ENCODE results near the gene PIK3C2G.

PIK3C2G gene

GRCh38 chr12:18421867-18422266 is 160.5 kb downstream of the PIK3C2G start:
- peak; percentile 24 for DNase-seq

DNA sequence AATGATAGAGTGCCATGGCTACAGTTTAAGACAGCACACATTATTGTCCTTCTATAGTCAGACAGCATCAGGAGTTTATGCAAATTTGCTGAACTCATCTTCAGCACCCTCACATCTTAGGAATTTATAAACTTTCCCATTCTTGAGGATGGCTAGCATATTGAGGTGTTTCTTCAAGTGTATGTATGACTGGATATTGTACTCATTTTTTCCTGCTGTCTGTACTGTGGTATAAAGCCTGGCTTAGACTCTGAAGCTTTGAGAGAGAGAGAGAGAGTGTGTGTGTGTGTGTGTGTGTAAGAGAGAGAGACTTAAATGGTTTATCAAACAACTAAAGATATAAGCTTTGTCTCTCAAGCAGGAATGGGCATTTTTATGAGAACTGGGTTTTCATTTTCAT is 161.6 kb downstream of the PIK3C2G start:
- peak; percentile 68 for DNase-seq

- DNase-seq: no peak
Observed at GRCh38 chr12:18424857-18425256, 163.5 kb downstream of the PIK3C2G start.

- no peak for DNase-seq
Observed at GRCh38 chr12:18427520-18427919, 166.2 kb downstream of the PIK3C2G start.

- no peak for DNase-seq
Observed at GRCh38 chr12:18428416-18428815, 167.1 kb downstream of the PIK3C2G start.

GRCh38 chr12:18429366-18429765 is 168.0 kb downstream of the PIK3C2G start:
- DNase-seq: no peak

GRCh38 chr12:18430425-18431048 is 169.2 kb downstream of the PIK3C2G start:
- peak; percentile 62 for DNase-seq

DNA sequence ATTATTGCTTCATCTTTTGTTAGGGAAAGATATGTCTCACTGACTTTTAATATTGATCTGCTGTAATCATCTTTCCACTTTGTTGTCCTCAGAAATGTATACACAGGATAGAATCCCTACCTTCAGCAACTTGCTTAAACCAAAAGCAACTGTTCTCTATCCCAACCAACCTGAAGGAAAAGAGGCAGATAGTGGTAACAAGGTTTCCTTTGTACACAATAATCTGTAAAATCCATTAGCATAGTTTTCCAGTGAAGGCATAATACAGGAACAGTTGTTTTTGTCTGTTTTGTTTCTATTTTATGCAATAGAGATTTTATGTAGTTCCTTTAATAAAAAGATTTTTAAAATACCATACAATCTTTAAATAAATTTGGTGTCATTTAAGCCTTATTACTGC is 170.5 kb downstream of the PIK3C2G start:
- DNase-seq: no peak

- no peak for DNase-seq
Observed at GRCh38 chr12:18432206-18432605, 170.9 kb downstream of the PIK3C2G start.

DNA sequence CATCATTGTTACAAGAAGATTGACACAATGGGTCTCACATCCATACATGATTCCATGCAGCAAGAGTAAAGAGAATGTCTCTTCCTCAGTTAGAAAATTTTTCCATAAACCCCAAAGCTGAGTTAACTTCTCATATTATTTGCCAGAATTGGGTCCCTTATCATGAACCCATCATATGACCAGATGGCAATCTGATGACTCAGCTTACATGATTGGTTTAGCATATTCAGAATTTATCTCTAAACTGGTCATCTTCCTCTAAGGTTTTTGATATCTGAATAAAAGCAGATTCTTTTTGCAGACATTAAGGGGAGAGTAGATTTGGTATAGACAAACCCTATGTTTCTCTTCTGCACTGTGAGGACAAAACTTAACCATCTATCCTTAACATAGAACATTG is 174.9 kb downstream of the PIK3C2G start:
- no peak for DNase-seq

DNA sequence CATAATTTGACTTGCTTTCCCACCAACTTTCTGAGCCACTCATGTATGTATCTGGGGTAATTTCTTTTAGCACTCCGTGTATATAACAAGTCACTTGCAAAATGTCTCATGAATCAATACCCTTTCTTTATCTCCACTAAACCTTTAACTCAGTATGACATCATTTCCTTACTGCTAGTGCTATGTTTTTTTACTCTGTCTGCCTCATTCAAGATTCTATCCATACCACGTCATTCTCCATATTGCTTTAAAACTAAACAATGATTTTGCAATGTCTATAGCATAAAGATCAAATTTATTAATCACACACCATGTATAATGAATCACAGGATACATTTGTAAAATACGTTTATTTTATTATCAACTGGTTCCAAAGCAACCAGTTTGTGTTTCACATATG is 178.2 kb downstream of the PIK3C2G start:
- peak; percentile 72 for DNase-seq

DNA sequence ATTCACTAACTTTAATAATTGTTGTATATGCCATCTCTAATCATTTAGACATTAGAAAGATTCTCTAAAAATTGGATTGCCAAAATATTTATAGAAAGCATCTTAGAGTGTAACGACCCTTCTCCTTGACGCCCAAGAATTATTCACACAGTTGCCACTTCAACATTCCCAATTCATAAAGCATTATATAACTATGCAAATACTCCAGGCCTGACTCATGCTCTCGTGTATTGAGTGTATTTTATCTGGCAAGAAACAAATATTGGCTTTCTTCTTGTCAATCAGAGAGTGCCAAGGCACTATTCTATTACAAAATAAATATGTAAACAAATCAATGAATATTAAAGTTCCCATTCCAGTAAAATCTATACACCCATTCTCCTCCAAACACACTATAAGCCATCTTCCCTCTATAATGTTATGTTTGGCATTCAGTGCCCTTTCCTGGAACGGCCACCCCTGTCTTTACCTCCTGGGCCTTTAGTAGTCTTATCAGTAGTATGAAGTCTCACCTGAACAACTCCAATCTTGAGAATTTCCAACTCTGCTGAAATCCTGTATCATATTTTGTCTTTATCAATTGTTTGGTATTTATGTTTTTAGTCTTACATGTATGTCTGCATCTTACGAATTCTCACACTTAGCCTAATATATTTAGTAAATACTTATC is 182.6 kb downstream of the PIK3C2G start:
- DNase-seq: peak; percentile 30

DNA sequence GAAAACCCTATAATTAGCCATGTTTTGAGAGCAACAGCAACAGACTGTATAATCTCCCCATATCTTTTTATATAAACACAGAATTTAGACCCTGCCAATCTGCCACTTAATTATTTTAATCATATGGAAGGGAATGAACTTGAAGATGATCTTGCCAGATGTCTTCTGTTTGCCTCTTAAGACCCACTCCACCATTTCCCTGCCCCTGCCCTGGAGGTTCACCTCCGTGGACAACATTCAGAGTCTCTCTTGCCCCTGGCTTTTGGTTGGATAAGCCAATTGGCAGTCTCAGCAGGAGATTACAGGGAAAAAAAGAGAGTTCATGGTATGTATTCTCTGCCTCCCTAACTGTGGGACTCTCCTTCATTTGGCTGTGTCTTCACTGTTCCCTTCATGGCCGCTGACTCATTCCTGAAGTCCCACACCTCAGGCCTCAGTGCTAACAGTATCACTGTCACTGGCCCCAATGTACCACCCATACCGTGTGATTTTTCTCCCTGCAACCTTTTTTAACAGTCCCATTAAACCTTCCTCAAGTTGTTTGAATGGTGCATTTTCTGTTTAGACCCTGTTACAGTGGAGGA is 184.8 kb downstream of the PIK3C2G start:
- no peak for DNase-seq

GRCh38 chr12:18454330-18454729 is 193.0 kb downstream of the PIK3C2G start:
- DNase-seq: no peak

DNA sequence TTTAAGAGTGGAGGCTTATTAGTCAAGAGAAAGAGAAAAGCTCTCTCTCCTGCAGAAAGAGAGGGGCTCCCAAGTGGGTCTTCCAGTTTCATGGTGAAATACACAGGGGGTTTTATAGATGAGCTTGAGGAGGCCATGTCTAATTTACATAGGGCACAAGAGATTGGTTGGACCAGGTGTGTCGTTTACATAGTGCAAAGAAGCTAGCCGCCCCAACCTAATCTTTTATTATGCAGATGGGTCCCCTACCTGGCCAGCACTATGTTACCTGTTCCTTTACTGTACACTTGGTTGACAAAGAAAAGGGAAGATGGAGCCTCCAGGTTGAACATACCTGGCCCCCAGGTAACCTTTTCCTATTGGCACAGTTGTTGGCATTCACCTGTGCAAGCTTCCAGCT is 195.0 kb downstream of the PIK3C2G start:
- no peak for DNase-seq

- no peak for DNase-seq
Observed at GRCh38 chr12:18457362-18457761, 196.0 kb downstream of the PIK3C2G start.

DNA sequence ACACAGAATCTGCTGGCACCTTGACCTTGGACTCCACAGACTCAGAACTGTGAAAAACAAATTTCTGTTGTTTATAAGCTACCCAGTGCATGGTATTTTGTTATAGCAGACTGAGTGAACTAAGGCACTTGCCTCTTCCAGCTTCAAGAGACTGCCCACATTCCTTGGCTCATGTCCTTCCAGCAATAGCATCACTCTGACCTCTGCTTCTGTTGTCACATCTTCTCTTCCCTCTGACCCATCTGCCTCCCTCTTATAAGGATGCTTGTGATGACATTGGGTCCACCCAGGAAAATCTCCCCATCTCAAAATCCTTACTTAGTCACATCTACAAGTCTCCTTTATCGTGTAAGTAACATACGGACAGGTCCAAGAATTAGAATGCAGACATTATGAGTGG is 200.4 kb downstream of the PIK3C2G start:
- no peak for DNase-seq

DNA sequence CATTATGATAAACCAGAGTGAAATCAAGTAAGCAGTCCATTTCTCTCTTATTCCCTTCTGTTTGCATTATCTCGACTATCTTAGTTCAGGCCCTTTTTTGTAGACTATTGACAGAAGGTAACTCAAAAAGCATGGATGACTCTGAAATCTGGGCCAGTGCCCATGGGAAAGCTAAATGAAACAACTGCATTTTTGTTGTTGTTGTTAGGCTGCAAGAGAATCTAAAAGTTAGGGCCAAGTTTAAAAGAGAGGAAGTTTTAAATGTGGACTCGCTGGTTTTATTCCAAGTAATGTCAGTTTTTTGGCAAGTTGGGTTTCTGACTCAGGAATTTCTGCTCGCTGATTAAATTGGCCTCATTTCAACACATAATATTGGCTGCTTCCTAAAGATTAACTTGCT is 201.1 kb downstream of the PIK3C2G start:
- peak; percentile 77 for DNase-seq

- DNase-seq: no peak
Observed at GRCh38 chr12:18467620-18468245, 206.4 kb downstream of the PIK3C2G start.

- DNase-seq: peak; percentile 82
Observed at GRCh38 chr12:18468246-18469075, 207.1 kb downstream of the PIK3C2G start.

DNA sequence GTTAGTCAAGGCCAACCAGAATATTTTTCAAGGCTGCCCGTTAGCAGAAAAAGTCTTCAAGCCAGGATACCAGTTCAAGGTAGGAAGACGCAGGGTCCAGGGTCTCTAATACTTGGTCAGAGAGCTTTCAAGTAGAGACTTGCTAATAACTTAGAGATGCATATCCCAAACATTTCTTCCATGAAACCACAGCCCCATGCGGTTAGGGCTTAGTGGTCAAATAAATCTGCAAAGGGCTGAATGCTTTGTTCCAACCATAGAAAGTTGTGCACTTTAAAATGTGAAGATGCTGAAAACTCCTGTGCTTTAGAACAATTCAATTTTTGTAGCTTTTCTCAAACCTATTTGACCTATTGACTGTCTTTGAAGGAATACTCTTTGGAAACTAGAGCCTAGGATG is 208.9 kb downstream of the PIK3C2G start:
- DNase-seq: no peak

- peak; percentile 8 for DNase-seq
Observed at GRCh38 chr12:18472304-18472703, 211.0 kb downstream of the PIK3C2G start.

DNA sequence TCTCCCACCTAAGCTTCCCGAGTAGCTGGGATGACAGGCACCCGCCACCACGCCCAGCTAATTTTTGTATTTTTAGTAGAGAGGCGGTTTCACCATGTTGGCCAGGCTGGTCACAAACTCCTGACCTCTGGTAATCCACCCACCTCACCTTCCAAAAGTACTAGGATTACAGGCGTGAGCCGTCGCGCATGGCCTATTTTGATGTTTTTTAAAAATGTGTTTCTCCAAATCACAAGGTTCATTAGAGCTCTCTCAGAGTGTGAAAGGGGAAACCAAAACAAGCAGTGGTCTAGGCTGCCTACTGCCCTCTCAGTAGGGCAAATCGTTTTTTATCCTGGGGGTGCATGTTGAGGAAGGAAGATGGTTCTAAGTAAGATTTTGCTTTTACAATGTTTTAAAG is 211.5 kb downstream of the PIK3C2G start:
- no peak for DNase-seq

All from HCEC 1CT (cell line).